A549 (cell line): ENCODE measurements around the gene HRCT1. TPM values are rescaled to one million over a fixed set of nuclear protein-coding genes. Genes with fewer than 3 reads are reported as not detected.

Experiments used
- ATAC-seq, 2 experiments: fragments of 200-7000 bp in 1 of 2; fragments of >200 bp in 1 of 2; cut with Nextera tagmentation in 1 of 2; cut with Tn5 transposase in 1 of 2; 3 replicates each; pipeline versions ENCODE4 v1.8.0 to v1.9.1; 2018 to 2020; ENCODE audit warnings: mild to moderate bottlenecking in 1 of 2, moderate library complexity in 1 of 2
- CTCF ChIA-PET: fragments of 300-600 bp; sonication (Branson Sonifier 250); formaldehyde crosslinking; extraction: SDS; loops from one replicate; lab custom pipeline; 2021; ENCODE audit warnings: antibody characterized with exemption, inconsistent platforms; lab: Yijun Ruan, JAX
- POLR2A ChIA-PET: fragments of 350-600 bp; formaldehyde crosslinking; extraction: SDS; loops from one replicate; lab custom pipeline; 2021; ENCODE audit warnings: antibody characterized with exemption, inconsistent platforms; lab: Yijun Ruan, JAX
- DNase-seq, 2 experiments: peaks; one replicate each; pipeline versions ENCODE4 v3.0.0 to v3.0.0-alpha.2; 2011 to 2016; ENCODE audit warnings: low read depth in 1 of 2, low spot score in 1 of 2
- FAIRE-seq: peaks from 2 replicates; lab custom pipeline; 2011; peaks lifted over from hg19 to GRCh38; lab: Jason Lieb, UNC
- H3K27ac ChIP-seq, 2 experiments: fragments of >200 bp; sonication (Bioruptor Twin); formaldehyde crosslinking; 3 replicates each; pipeline ENCODE4 v1.5.1; 2016 to 2017
- H3K4me1 ChIP-seq: fragments of >200 bp; sonication (Bioruptor Twin); formaldehyde crosslinking; 3 replicates; pipeline ENCODE4 v1.6.1; 2016
- H3K4me2 ChIP-seq: fragments of >200 bp; sonication (Bioruptor Twin); formaldehyde crosslinking; 3 replicates; pipeline ENCODE4 v1.6.1; 2016
- H3K4me3 ChIP-seq: fragments of >200 bp; sonication (Bioruptor Twin); formaldehyde crosslinking; 3 replicates; pipeline ENCODE4 v1.5.1; 2016
- H3K9me3 ChIP-seq: fragments of >200 bp; sonication (Bioruptor Twin); formaldehyde crosslinking; 3 replicates; pipeline ENCODE4 v1.6.1; 2016
- BHLHE40 ChIP-seq: IDR thresholded peaks from 2 replicates; pipeline ENCODE4 v1.6.1; 2012; ENCODE audit warnings: low read depth, low read length, inconsistent platforms
- CEBPB ChIP-seq, 2 experiments: fragments of >200 bp in 1 of 2; sonication (Bioruptor Twin) in 1 of 2; formaldehyde crosslinking in 1 of 2; IDR thresholded peaks; 2 replicates each; pipeline ENCODE4 v1.6.1; 2012 to 2016
- CHD4 ChIP-seq: fragments of 200-600 bp; sonication (generic); IDR thresholded peaks from 2 replicates; pipeline ENCODE4 v1.6.1; 2016; ENCODE audit warnings: antibody characterized with exemption, mild to moderate bottlenecking, borderline replicate concordance
- EHMT2 ChIP-seq: fragments of 200-600 bp; sonication (generic); IDR thresholded peaks from 2 replicates; pipeline ENCODE4 v1.6.1; 2016; ENCODE audit warnings: antibody characterized with exemption, low read depth, mild to moderate bottlenecking, moderate library complexity
- FOSB ChIP-seq: fragments of 250-450 bp; sonication (Bioruptor Pico); IDR thresholded peaks from 2 replicates; pipeline ENCODE4 v1.5.0; 2020; ENCODE audit warnings: mild to moderate bottlenecking, moderate library complexity
- FOSL2 ChIP-seq, 2 experiments: fragments of 450-650 bp in 1 of 2; fragments of >200 bp in 1 of 2; sonication (Bioruptor Twin) in 1 of 2; formaldehyde crosslinking; IDR thresholded peaks; 2 replicates each; pipeline versions ENCODE4 v1.5.0 to v1.6.1; 2016 to 2020; ENCODE audit warnings: mild to moderate bottlenecking in 1 of 2, moderate library complexity in 1 of 2
- GATA3 ChIP-seq: IDR thresholded peaks from 2 replicates; pipeline ENCODE4 v1.6.1; 2012; ENCODE audit warnings: borderline replicate concordance
- HDAC2 ChIP-seq: fragments of 200-600 bp; sonication (generic); IDR thresholded peaks from 2 replicates; pipeline ENCODE4 v1.6.1; 2016
- HOXB13 ChIP-seq: fragments of 250-450 bp; sonication (Bioruptor Pico); IDR thresholded peaks from 2 replicates; pipeline ENCODE4 v1.5.0; 2020; ENCODE audit warnings: low read depth, mild to moderate bottlenecking, moderate library complexity
- JUN ChIP-seq, 2 experiments: fragments of >200 bp; sonication (Bioruptor Twin); formaldehyde crosslinking; IDR thresholded peaks; 2 replicates in 1 of 2; 3 replicates in 1 of 2; pipeline ENCODE4 v1.6.1; 2016 to 2017
- KDM1A ChIP-seq: fragments of 200-600 bp; sonication (generic); IDR thresholded peaks from 2 replicates; pipeline ENCODE4 v1.6.1; 2016; ENCODE audit warnings: low read depth, mild to moderate bottlenecking
- MAFK ChIP-seq: fragments of 450-650 bp; IDR thresholded peaks from 2 replicates; pipeline ENCODE4 v1.6.1; 2014; ENCODE audit not compliant: partially characterized antibody
- MAZ ChIP-seq: fragments of 150-350 bp; IDR thresholded peaks from 2 replicates; pipeline ENCODE4 v1.6.1; 2014; ENCODE audit warnings: antibody characterized with exemption, low read depth, low read length, borderline replicate concordance
- MYC ChIP-seq: IDR thresholded peaks from 2 replicates; pipeline ENCODE4 v1.6.1; 2012; ENCODE audit warnings: mild to moderate bottlenecking, inconsistent platforms, low read length, improper control_type of control experiment, borderline replicate concordance
- NFE2L2 ChIP-seq: fragments of 150-350 bp; conservative IDR thresholded peaks from 2 replicates; pipeline ENCODE4 v1.6.1; 2014; ENCODE audit warnings: low read length
- NR3C1 ChIP-seq: fragments of >200 bp; sonication (Bioruptor Twin); formaldehyde crosslinking; IDR thresholded peaks from 3 replicates; pipeline ENCODE4 v1.6.1; 2017
- PHF8 ChIP-seq: fragments of 200-600 bp; sonication (generic); IDR thresholded peaks from 2 replicates; pipeline ENCODE4 v1.6.1; 2016; ENCODE audit warnings: low read depth, mild to moderate bottlenecking, antibody characterized with exemption, moderate library complexity, borderline replicate concordance
- POLR2AphosphoS2 ChIP-seq: conservative IDR thresholded peaks from 2 replicates; pipeline ENCODE4 v1.6.1; 2012; ENCODE audit warnings: low read length, improper control_type of control experiment, inconsistent platforms
- RAD21 ChIP-seq, 2 experiments: fragments of >200 bp in 1 of 2; sonication (Bioruptor Twin) in 1 of 2; formaldehyde crosslinking in 1 of 2; IDR thresholded peaks in 1 of 2; conservative IDR thresholded peaks in 1 of 2; 2 replicates in 1 of 2; 3 replicates in 1 of 2; pipeline ENCODE4 v1.6.1; 2012 to 2018; ENCODE audit warnings: inconsistent platforms in 1 of 2
- RNF2 ChIP-seq: fragments of 200-600 bp; sonication (generic); IDR thresholded peaks from 2 replicates; pipeline ENCODE4 v1.6.1; 2016; ENCODE audit warnings: low read depth, mild to moderate bottlenecking, antibody characterized with exemption, moderate library complexity, borderline replicate concordance
- SREBF2 ChIP-seq: fragments of 450-650 bp; IDR thresholded peaks from 2 replicates; pipeline ENCODE4 v1.6.1; 2014; ENCODE audit warnings: mild to moderate bottlenecking, moderate library complexity
- ZSCAN20 ChIP-seq: fragments of 250-450 bp; sonication (Bioruptor Pico); IDR thresholded peaks from 2 replicates; pipeline ENCODE4 v1.8.0; 2022; ENCODE audit warnings: mild to moderate bottlenecking, moderate library complexity
- WGBS: methylation state at CpG from one replicate; pipeline ENCODE4 v1.1.6; 2017; ENCODE audit errors: missing lambda C conversion rate; 5-methylcytosine and 5-hydroxymethylcytosine counted together
- polyA plus RNA-seq, 4 experiments: library from polyadenylated mRNA; depleted of rRNA in 3 of 4; stranded (reverse); fragments of >200 nt; fragmentation: RNase III in 1 of 4; extraction: RNeasy Plus Mini Kit Qiagen cat#74134 plus additional on column Dnase treatment in 1 of 4; gene quantifications; 2 replicates in 3 of 4; 3 replicates in 1 of 4; pipeline ENCODE4 v1.2.3, GENCODE V29; 2011 to 2017
- TF ChIP-seq, protein P1 (sequence below): IDR thresholded peaks from 2 replicates; pipeline ENCODE4 v1.6.1; 2012; ENCODE audit warnings: low read depth, borderline replicate concordance
- TF ChIP-seq, protein P2 (sequence below): fragments of 150-350 bp; IDR thresholded peaks from 2 replicates; pipeline ENCODE4 v1.6.1; 2014; ENCODE audit warnings: low read depth, mild to moderate bottlenecking, low read length
- TF ChIP-seq, protein P3 (sequence below): fragments of 250-450 bp; sonication (Bioruptor Pico); IDR thresholded peaks from 2 replicates; pipeline ENCODE4 v1.5.0; 2021; ENCODE audit warnings: mild to moderate bottlenecking, moderate library complexity, borderline replicate concordance
- TF ChIP-seq, protein P4 (sequence below): fragments of >200 bp; sonication (Bioruptor Twin); formaldehyde crosslinking; IDR thresholded peaks from 3 replicates; pipeline ENCODE4 v1.6.1; 2016
- TF ChIP-seq, protein P5 (sequence below): fragments of >200 bp; sonication (Bioruptor Twin); formaldehyde crosslinking; IDR thresholded peaks from 2 replicates; pipeline ENCODE4 v1.6.1; 2016

Gene HRCT1
- polyA plus RNA-seq, 2 of the 4 experiments (the other 2 are of a cell fraction): 0.21 to 0.22 TPM

DNA sequence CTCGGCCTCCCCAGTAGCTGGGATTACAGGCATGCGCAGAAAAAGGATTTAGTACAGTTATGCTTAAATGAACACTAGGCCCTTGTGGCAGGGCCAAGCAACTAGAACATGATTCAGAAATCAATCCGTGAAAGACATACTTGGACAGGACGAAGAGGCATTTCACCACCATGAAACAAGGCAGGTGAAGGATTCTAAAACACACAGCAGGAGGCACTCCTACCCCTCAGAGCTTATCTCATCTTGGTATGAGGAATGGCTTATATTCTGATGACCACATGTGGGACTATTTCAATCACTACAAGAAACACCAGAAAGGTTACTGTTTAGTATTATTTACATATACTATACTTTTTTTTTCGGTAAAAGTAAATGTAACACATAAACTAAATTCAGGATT is 36.3 kb downstream of the HRCT1 start:
- POLR2A ChIA-PET: no interaction called here

DNA sequence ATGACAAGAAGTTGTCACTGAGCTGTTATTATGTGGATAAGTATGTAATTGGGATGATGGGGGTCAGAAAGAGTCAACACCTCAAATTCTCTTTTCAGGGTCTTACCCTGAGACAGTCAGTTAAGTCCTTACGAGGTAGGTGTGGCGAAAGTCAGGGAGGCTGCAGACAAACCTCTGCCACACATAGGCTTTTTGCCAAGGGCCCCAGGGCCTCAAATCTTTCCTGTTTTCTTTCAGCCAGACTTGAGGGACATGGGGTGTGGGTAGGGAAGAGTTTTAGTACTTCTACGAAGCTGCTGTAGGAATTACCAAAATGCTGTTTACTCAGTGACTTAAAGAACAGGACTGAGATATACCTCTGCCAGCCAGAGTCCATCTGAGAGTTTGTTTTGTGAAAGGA is 38.2 kb downstream of the HRCT1 start:
- no peak overlapping the region for H3K27ac ChIP-seq
- no peak overlapping the region for H3K4me2 ChIP-seq
- 90% methylated on average over 3 of the region's 3 CpGs for WGBS
- ChIA-PET POLR2A (no interaction called here), CTCF (interaction anchor here (0.8 to 13.5 kb wide), 17 partner anchors 9 to 154 kb away, joined by 3 to 243 read pairs (median 7); partner anchors contain the start of genes HRCT1 and SPAAR)
- ATAC-seq: no peak
- no peak overlapping the region for H3K4me3 ChIP-seq
- FAIRE-seq: no peak
- H3K9me3 ChIP-seq: no peaks in the 10 kb centered on the region
- TF ChIP-seq BHLHE40 (no peak), NFE2L2 (no peak), MAFK (no peak), SREBF2 (no peak), HDAC2 (no peak), NR3C1 (no peak)
- peaks cover 2% of the 10 kb centered on the region; the same call in 1 of the 3 replicates for H3K4me1 ChIP-seq
- no peak for DNase-seq

More for the DNA sequence above, 36.3 kb downstream of the HRCT1 start:
- Histone ChIP-seq H3K4me2 (no peak overlapping the region), H3K4me3 (no peak overlapping the region), H3K4me1 (no peaks in the 10 kb centered on the region), H3K27ac (no peak overlapping the region), H3K9me3 (no peaks in the 10 kb centered on the region)
- no peak for TF ChIP-seq GATA3
- no peak for TF ChIP-seq MAZ
- TF ChIP-seq RNF2: no peak
- no peak for TF ChIP-seq FOSB
- TF ChIP-seq POLR2AphosphoS2: no peak
- no peak for TF ChIP-seq MYC
- no peak for TF ChIP-seq EHMT2
- TF ChIP-seq PHF8: no peak
- TF ChIP-seq, protein P1, sequence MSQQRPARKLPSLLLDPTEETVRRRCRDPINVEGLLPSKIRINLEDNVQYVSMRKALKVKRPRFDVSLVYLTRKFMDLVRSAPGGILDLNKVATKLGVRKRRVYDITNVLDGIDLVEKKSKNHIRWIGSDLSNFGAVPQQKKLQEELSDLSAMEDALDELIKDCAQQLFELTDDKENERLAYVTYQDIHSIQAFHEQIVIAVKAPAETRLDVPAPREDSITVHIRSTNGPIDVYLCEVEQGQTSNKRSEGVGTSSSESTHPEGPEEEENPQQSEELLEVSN: no peak
- TF ChIP-seq, protein P2, sequence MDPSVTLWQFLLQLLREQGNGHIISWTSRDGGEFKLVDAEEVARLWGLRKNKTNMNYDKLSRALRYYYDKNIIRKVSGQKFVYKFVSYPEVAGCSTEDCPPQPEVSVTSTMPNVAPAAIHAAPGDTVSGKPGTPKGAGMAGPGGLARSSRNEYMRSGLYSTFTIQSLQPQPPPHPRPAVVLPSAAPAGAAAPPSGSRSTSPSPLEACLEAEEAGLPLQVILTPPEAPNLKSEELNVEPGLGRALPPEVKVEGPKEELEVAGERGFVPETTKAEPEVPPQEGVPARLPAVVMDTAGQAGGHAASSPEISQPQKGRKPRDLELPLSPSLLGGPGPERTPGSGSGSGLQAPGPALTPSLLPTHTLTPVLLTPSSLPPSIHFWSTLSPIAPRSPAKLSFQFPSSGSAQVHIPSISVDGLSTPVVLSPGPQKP: no peak
- no peak for TF ChIP-seq KDM1A
- TF ChIP-seq SREBF2: no peak
- CTCF ChIA-PET: interaction anchor here (1.3 to 13.5 kb wide), 4 partner anchors 12 to 152 kb away, joined by 3 to 243 read pairs (median 6); partner anchors contain the start of genes HRCT1 and SPAAR
- ATAC-seq (no peak), DNase-seq (no peak), FAIRE-seq (no peak)
- 86% methylated on average over 5 of the region's 5 CpGs for WGBS

DNA sequence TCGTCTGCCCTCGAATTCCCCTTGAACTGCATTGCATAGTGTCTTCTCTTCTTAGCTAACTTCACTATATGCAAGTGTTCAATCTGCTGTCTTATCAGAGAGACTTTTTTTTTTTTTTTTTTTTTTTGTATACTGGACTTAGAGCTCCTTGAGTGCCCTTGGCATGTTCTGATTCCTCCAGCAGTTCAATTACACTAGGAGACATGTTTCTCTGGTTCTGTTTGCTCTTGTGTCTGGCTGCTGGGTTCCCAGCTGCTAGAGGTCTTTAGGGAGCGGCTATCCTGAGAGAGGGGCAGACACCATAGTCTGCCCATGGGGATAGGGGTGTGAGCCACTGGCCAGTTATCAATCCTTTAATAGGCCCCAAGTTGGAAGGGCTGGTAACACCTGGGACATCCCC is 38.8 kb downstream of the HRCT1 start:
- POLR2A ChIA-PET: interaction anchor here (1.9 kb wide), 1 partner anchor 21 kb away, joined by 7 read pairs; no protein-coding TSS in a partner anchor
- CTCF ChIA-PET: interaction anchor here (0.8 to 13.5 kb wide), 27 partner anchors 8 to 384 kb away, joined by 3 to 243 read pairs (median 7); partner anchors contain the start of genes CCDC107, FAM221B, HRCT1 and SPAAR
- H3K9me3 ChIP-seq: no peaks in the 10 kb centered on the region
- no peak for FAIRE-seq
- TF ChIP-seq SREBF2: no peak
- TF ChIP-seq CHD4: no peak
- TF ChIP-seq ZSCAN20 (CRISPR knock-in tag): no peak
- TF ChIP-seq RAD21 (conservative IDR thresholded peaks at IDR 0.05 in 1 of 2, IDR thresholded peaks at IDR 0.05 in 1 of 2): no peak
- TF ChIP-seq, protein P3, sequence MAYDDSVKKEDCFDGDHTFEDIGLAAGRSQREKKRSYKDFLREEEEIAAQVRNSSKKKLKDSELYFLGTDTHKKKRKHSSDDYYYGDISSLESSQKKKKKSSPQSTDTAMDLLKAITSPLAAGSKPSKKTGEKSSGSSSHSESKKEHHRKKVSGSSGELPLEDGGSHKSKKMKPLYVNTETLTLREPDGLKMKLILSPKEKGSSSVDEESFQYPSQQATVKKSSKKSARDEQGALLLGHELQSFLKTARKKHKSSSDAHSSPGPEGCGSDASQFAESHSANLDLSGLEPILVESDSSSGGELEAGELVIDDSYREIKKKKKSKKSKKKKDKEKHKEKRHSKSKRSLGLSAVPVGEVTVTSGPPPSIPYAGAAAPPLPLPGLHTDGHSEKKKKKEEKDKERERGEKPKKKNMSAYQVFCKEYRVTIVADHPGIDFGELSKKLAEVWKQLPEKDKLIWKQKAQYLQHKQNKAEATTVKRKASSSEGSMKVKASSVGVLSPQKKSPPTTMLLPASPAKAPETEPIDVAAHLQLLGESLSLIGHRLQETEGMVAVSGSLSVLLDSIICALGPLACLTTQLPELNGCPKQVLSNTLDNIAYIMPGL (CRISPR knock-in tag): no peak
- TF ChIP-seq PHF8: no peak
- no peak for TF ChIP-seq JUN (IDR thresholded peaks at IDR 0.05)
- TF ChIP-seq, protein P4, sequence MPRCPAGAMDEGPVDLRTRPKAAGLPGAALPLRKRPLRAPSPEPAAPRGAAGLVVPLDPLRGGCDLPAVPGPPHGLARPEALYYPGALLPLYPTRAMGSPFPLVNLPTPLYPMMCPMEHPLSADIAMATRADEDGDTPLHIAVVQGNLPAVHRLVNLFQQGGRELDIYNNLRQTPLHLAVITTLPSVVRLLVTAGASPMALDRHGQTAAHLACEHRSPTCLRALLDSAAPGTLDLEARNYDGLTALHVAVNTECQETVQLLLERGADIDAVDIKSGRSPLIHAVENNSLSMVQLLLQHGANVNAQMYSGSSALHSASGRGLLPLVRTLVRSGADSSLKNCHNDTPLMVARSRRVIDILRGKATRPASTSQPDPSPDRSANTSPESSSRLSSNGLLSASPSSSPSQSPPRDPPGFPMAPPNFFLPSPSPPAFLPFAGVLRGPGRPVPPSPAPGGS: no peak
- no peak for TF ChIP-seq NFE2L2
- TF ChIP-seq RNF2: no peak
- no peak for TF ChIP-seq CEBPB (IDR thresholded peaks at IDR 0.05)
- TF ChIP-seq, protein P5, sequence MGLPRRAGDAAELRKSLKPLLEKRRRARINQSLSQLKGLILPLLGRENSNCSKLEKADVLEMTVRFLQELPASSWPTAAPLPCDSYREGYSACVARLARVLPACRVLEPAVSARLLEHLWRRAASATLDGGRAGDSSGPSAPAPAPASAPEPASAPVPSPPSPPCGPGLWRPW: no peak
- TF ChIP-seq HOXB13 (CRISPR knock-in tag): no peak
- TF ChIP-seq FOSL2 (IDR thresholded peaks at IDR 0.05): no peak
- TF ChIP-seq FOSL2 (CRISPR knock-in tag; IDR thresholded peaks at IDR 0.05): no peak
- no peak for TF ChIP-seq EHMT2
- no peak overlapping the region; the same call in 2 of the 3 replicates for H3K4me2 ChIP-seq
- 100% methylated on average over 3 of the region's 3 CpGs for WGBS
- no peak for ATAC-seq
- H3K4me1 ChIP-seq: peaks cover 4% of the 10 kb centered on the region; the same call in 1 of the 3 replicates
- peak overlapping the region; percentile 52 to 78; a peak in 5 of 6 replicates for H3K27ac ChIP-seq
- no peak overlapping the region for H3K4me3 ChIP-seq
- DNase-seq: no peak
